DND-41 (cell line): ENCODE measurements around the gene PRKCSH.

ENCODE experiments used
- EZH2 ChIP-seq: IDR thresholded peaks from 3 replicates; pipeline ENCODE4 v1.6.1; 2012; ENCODE audit warnings: borderline replicate concordance, low read depth, mild to moderate bottlenecking, moderate library complexity, low read length, inconsistent platforms; ENCODE audit not compliant: severe bottlenecking
- TF ChIP-seq, protein P1 (sequence below): IDR thresholded peaks from 2 replicates; pipeline ENCODE4 v1.5.1; 2012; ENCODE audit warnings: borderline replicate concordance, low read length, moderate library complexity, mild to moderate bottlenecking; ENCODE audit not compliant: poor library complexity, severe bottlenecking; ENCODE audit errors: extremely low read depth

DNA sequence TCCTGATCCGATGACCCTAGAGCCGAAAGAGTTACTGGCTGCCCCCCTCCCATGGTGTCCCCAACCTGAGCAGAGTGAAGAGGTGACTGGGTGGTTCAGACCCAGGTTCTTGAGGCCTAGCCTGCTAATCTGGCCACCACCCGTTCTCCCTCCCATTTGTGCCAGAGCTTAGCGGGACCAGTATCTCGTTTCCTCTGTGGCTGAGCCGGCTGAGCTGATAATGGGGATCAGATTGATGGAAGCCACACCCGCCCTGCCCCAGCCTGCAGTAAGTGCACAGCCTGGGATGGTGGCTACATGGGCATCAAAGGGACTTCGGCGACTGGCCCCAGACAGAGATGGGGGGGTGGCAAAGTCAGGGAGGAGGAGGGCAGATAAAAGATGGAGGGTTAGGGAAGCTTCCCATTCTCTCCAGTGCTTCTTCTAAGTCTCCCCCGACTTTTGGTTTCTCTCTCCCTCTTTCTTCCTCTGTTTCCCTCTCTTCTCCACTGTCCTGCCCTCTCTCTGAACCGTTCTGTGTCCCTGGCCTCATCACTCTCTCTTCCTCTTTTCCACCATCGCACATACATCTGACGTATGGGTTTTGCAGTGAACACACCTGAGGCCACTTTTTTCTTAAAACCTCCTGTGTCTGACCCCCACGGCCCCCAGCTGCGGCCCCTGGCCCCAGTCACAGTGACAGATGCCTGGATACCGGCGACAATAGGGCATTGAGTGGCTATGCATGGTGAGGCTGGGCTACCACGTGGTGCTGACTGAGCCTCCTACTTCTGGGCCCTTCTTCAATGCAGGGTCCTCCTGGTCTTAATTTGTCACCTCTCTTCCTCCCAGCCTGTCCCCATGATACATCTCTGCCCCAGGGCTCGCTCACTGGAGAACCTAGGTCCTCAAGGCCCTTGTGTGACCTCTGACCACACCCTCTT is 43.0 kb downstream of the PRKCSH start:
- TF ChIP-seq, protein P1, sequence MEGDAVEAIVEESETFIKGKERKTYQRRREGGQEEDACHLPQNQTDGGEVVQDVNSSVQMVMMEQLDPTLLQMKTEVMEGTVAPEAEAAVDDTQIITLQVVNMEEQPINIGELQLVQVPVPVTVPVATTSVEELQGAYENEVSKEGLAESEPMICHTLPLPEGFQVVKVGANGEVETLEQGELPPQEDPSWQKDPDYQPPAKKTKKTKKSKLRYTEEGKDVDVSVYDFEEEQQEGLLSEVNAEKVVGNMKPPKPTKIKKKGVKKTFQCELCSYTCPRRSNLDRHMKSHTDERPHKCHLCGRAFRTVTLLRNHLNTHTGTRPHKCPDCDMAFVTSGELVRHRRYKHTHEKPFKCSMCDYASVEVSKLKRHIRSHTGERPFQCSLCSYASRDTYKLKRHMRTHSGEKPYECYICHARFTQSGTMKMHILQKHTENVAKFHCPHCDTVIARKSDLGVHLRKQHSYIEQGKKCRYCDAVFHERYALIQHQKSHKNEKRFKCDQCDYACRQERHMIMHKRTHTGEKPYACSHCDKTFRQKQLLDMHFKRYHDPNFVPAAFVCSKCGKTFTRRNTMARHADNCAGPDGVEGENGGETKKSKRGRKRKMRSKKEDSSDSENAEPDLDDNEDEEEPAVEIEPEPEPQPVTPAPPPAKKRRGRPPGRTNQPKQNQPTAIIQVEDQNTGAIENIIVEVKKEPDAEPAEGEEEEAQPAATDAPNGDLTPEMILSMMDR = no peak
- TF ChIP-seq EZH2 = no peak
